HUES64 (cell line): Measurements from ENCODE around the gene RELCH.

ENCODE experiments used
- H3K27ac ChIP-seq: 2 replicates; pipeline ENCODE4 v1.7.0; 2013; ENCODE audit warnings: low read depth, low read length, inconsistent platforms
- H3K27me3 ChIP-seq: 2 replicates; pipeline ENCODE4 v1.6.1; 2013; ENCODE audit warnings: mild to moderate bottlenecking, low read length; ENCODE audit not compliant: insufficient read depth
- H3K36me3 ChIP-seq: 2 replicates; pipeline ENCODE4 v1.6.1; 2013; ENCODE audit warnings: mild to moderate bottlenecking, low read length; ENCODE audit not compliant: insufficient read depth
- H3K4me1 ChIP-seq: 2 replicates; pipeline ENCODE4 v1.6.1; 2013; ENCODE audit warnings: mild to moderate bottlenecking, low read length, moderate library complexity; ENCODE audit not compliant: insufficient read depth
- H3K4me3 ChIP-seq: 2 replicates; pipeline ENCODE4 v1.5.1; 2013; ENCODE audit warnings: mild to moderate bottlenecking, low read length, moderate library complexity
- H3K9ac ChIP-seq: 2 replicates; pipeline ENCODE4 v1.6.1; 2013; ENCODE audit warnings: mild to moderate bottlenecking, low read depth, low read length
- H3K9me3 ChIP-seq: 2 replicates; pipeline ENCODE4 v1.6.1; 2013; ENCODE audit warnings: low read depth, low read length; ENCODE audit not compliant: insufficient read depth
- WGBS: fragments of 150-250, 120-280 bp; methylation state at CpG from one replicate; pipeline ENCODE4 v1.1.7; 2013; ENCODE audit warnings: missing lambda C conversion rate; 5-methylcytosine and 5-hydroxymethylcytosine counted together

The RELCH gene

GRCh38 chr18:62196079-62196478, 9.0 kb downstream of the RELCH start:
- Histone ChIP-seq H3K27ac (no peak overlapping the region), H3K27me3 (no peaks in the 10 kb centered on the region), H3K9me3 (no peaks in the 10 kb centered on the region), H3K4me1 (no peaks in the 10 kb centered on the region), H3K4me3 (no peak overlapping the region), H3K36me3 (no peaks in the 10 kb centered on the region), H3K9ac (no peak overlapping the region)
- 87% methylated on average over 7 of the region's 7 CpGs for WGBS

- Histone ChIP-seq H3K9ac (no peak overlapping the region), H3K36me3 (no peaks in the 10 kb centered on the region), H3K9me3 (no peaks in the 10 kb centered on the region), H3K4me1 (no peaks in the 10 kb centered on the region), H3K27me3 (no peaks in the 10 kb centered on the region), H3K27ac (no peak overlapping the region), H3K4me3 (no peak overlapping the region)
These were observed 9.9 kb downstream of the RELCH start for GRCh38 chr18:62196980-62197379.

- Histone ChIP-seq H3K27me3 (no peaks in the 10 kb centered on the region), H3K4me1 (no peaks in the 10 kb centered on the region), H3K36me3 (no peaks in the 10 kb centered on the region), H3K27ac (no peak overlapping the region), H3K4me3 (no peak overlapping the region), H3K9ac (no peak overlapping the region), H3K9me3 (no peaks in the 10 kb centered on the region)
- 83% methylated on average over 2 of the region's 2 CpGs for WGBS
These were observed 11.2 kb downstream of the RELCH start for GRCh38 chr18:62198259-62198658.

- 93% methylated on average over 2 of the region's 2 CpGs for WGBS
- H3K36me3 ChIP-seq = no peaks in the 10 kb centered on the region
- H3K9ac ChIP-seq = no peak overlapping the region
- H3K4me3 ChIP-seq = no peak overlapping the region
- H3K27ac ChIP-seq = no peak overlapping the region
- no peaks in the 10 kb centered on the region for H3K9me3 ChIP-seq
- no peaks in the 10 kb centered on the region for H3K4me1 ChIP-seq
- H3K27me3 ChIP-seq = no peaks in the 10 kb centered on the region
These were observed 12.6 kb downstream of the RELCH start for GRCh38 chr18:62199629-62200028.

GRCh38 chr18:62200121-62200914, 13.3 kb downstream of the RELCH start:
- H3K9ac ChIP-seq = no peak overlapping the region
- no peaks in the 10 kb centered on the region for H3K27me3 ChIP-seq
- no peak overlapping the region for H3K4me3 ChIP-seq
- H3K4me1 ChIP-seq = no peaks in the 10 kb centered on the region
- H3K27ac ChIP-seq = no peak overlapping the region
- H3K36me3 ChIP-seq = no peaks in the 10 kb centered on the region
- 98% methylated on average over 2 of the region's 3 CpGs for WGBS
- H3K9me3 ChIP-seq = no peaks in the 10 kb centered on the region

GRCh38 chr18:62201870-62202269, 14.8 kb downstream of the RELCH start:
- Histone ChIP-seq H3K4me3 (no peak overlapping the region), H3K4me1 (no peaks in the 10 kb centered on the region), H3K9ac (no peak overlapping the region), H3K9me3 (no peaks in the 10 kb centered on the region), H3K27ac (no peak overlapping the region), H3K27me3 (no peaks in the 10 kb centered on the region), H3K36me3 (no peaks in the 10 kb centered on the region)
- WGBS = no CpG with 5 or more reads among the region's 1 CpG

GRCh38 chr18:62205824-62206223, 18.8 kb downstream of the RELCH start:
- Histone ChIP-seq H3K36me3 (no peaks in the 10 kb centered on the region), H3K27ac (no peak overlapping the region), H3K27me3 (no peaks in the 10 kb centered on the region), H3K9me3 (no peaks in the 10 kb centered on the region), H3K9ac (no peak overlapping the region), H3K4me1 (no peaks in the 10 kb centered on the region), H3K4me3 (no peak overlapping the region)
- WGBS = 96% methylated on average over 4 of the region's 4 CpGs

- Histone ChIP-seq H3K9ac (no peak overlapping the region), H3K4me1 (no peaks in the 10 kb centered on the region)
- 84% methylated on average over 2 of the region's 4 CpGs for WGBS
These were observed 19.5 kb downstream of the RELCH start for GRCh38 chr18:62206593-62206992.

GRCh38 chr18:62209046-62209445, 22.0 kb downstream of the RELCH start:
- Histone ChIP-seq H3K9ac (no peak overlapping the region), H3K36me3 (peaks cover 15% of the 10 kb centered on the region), H3K27ac (no peak overlapping the region), H3K9me3 (no peaks in the 10 kb centered on the region), H3K4me3 (no peak overlapping the region), H3K4me1 (no peaks in the 10 kb centered on the region), H3K27me3 (no peaks in the 10 kb centered on the region)

More at GRCh38 chr18:62206593-62206992, 19.5 kb downstream of the RELCH start:
- Histone ChIP-seq H3K27me3 (no peaks in the 10 kb centered on the region), H3K27ac (no peak overlapping the region), H3K9me3 (no peaks in the 10 kb centered on the region), H3K36me3 (no peaks in the 10 kb centered on the region; the same call in 1 of the 2 replicates), H3K4me3 (no peak overlapping the region)

- Histone ChIP-seq H3K4me1 (no peaks in the 10 kb centered on the region), H3K9ac (no peak overlapping the region), H3K4me3 (no peak overlapping the region), H3K9me3 (no peaks in the 10 kb centered on the region), H3K27ac (no peak overlapping the region), H3K27me3 (no peaks in the 10 kb centered on the region), H3K36me3 (peaks cover 24% of the 10 kb centered on the region)
- 100% methylated on average over 1 of the region's 1 CpG for WGBS
These were observed 23.1 kb downstream of the RELCH start for GRCh38 chr18:62210138-62210537.

- Histone ChIP-seq H3K4me1 (no peaks in the 10 kb centered on the region), H3K27ac (no peak overlapping the region), H3K36me3 (peaks cover 24% of the 10 kb centered on the region), H3K4me3 (no peak overlapping the region), H3K27me3 (no peaks in the 10 kb centered on the region), H3K9ac (no peak overlapping the region), H3K9me3 (no peaks in the 10 kb centered on the region)
These were observed 24.3 kb downstream of the RELCH start for GRCh38 chr18:62211325-62211828.

GRCh38 chr18:62214790-62215189, 27.7 kb downstream of the RELCH start:
- no peaks in the 10 kb centered on the region for H3K9me3 ChIP-seq
- H3K27me3 ChIP-seq = no peaks in the 10 kb centered on the region
- no peak overlapping the region for H3K4me3 ChIP-seq
- H3K27ac ChIP-seq = no peak overlapping the region
- H3K36me3 ChIP-seq = peaks cover 24% of the 10 kb centered on the region
- no peak overlapping the region for H3K9ac ChIP-seq
- no peaks in the 10 kb centered on the region for H3K4me1 ChIP-seq
- WGBS = 89% methylated on average over 1 of the region's 1 CpG
